Trophoblast cell (in vitro differentiated cells and primary cell): ENCODE results near the gene TMF1.

Source experiments
- DNase-seq, 2 donors: peaks; one replicate each; pipeline ENCODE4 v3.0.0-alpha.2; 2016
- H2AFZ ChIP-seq: 2 replicates; pipeline ENCODE4 v1.6.1; 2013; ENCODE audit warnings: low read length, moderate library complexity, mild to moderate bottlenecking; ENCODE audit not compliant: insufficient read depth, poor library complexity
- H2AK5ac ChIP-seq: 2 replicates; pipeline ENCODE4 v1.6.1; 2013; ENCODE audit warnings: mild to moderate bottlenecking, low read length
- H2BK120ac ChIP-seq: 2 replicates; pipeline ENCODE4 v1.6.1; 2013; ENCODE audit warnings: low read length, mild to moderate bottlenecking, moderate library complexity; ENCODE audit not compliant: insufficient read depth, poor library complexity
- H2BK12ac ChIP-seq: 2 replicates; pipeline ENCODE4 v1.6.1; 2013; ENCODE audit warnings: mild to moderate bottlenecking, low read length, moderate library complexity
- H2BK5ac ChIP-seq: 2 replicates; pipeline ENCODE4 v1.6.1; 2013; ENCODE audit warnings: low read length, low read depth, moderate library complexity, mild to moderate bottlenecking; ENCODE audit not compliant: poor library complexity
- H3K14ac ChIP-seq: 2 replicates; pipeline ENCODE4 v1.6.1; 2013; ENCODE audit warnings: mild to moderate bottlenecking, low read length
- H3K18ac ChIP-seq: 2 replicates; pipeline ENCODE4 v1.6.1; 2013; ENCODE audit warnings: mild to moderate bottlenecking, low read length
- H3K23ac ChIP-seq: 2 replicates; pipeline ENCODE4 v1.6.1; 2013; ENCODE audit warnings: low read length
- H3K27ac ChIP-seq: 2 replicates; pipeline ENCODE4 v1.5.1; 2013; ENCODE audit warnings: low read depth, mild to moderate bottlenecking, inconsistent platforms, low read length, moderate library complexity
- H3K27me3 ChIP-seq: 2 replicates; pipeline ENCODE4 v1.6.1; 2013; ENCODE audit warnings: inconsistent platforms, mild to moderate bottlenecking, low read length, moderate library complexity; ENCODE audit not compliant: insufficient read depth
- H3K36me3 ChIP-seq, 2 experiments: 1 replicate in 1 of 2; 2 replicates in 1 of 2; pipeline ENCODE4 v1.6.1; 2013; ENCODE audit warnings: low read length in 2 of 2, mild to moderate bottlenecking in 2 of 2, moderate library complexity in 1 of 2; ENCODE audit not compliant: insufficient read depth in 2 of 2, control insufficient read depth in 1 of 2
- H3K4ac ChIP-seq: 2 replicates; pipeline ENCODE4 v1.6.1; 2013; ENCODE audit warnings: low read depth, mild to moderate bottlenecking, low read length, moderate library complexity
- H3K4me1 ChIP-seq, 2 experiments: 1 replicate in 1 of 2; 2 replicates in 1 of 2; pipeline ENCODE4 v1.6.1; 2013; ENCODE audit warnings: low read length in 2 of 2, mild to moderate bottlenecking in 2 of 2, moderate library complexity in 1 of 2; ENCODE audit not compliant: insufficient read depth in 2 of 2, control insufficient read depth in 1 of 2
- H3K4me2 ChIP-seq: 2 replicates; pipeline ENCODE4 v1.6.1; 2013; ENCODE audit warnings: inconsistent platforms, mild to moderate bottlenecking, low read length, moderate library complexity
- H3K4me3 ChIP-seq: 2 replicates; pipeline ENCODE4 v1.5.1; 2013; ENCODE audit warnings: mild to moderate bottlenecking, low read depth, low read length, inconsistent platforms
- H3K79me1 ChIP-seq: one replicate; pipeline ENCODE4 v1.6.1; 2013; ENCODE audit warnings: low read length
- H3K79me2 ChIP-seq: 2 replicates; pipeline ENCODE4 v1.6.1; 2013; ENCODE audit warnings: low read length, mild to moderate bottlenecking; ENCODE audit not compliant: control insufficient read depth, insufficient read depth, poor library complexity
- H3K9ac ChIP-seq: 2 replicates; pipeline ENCODE4 v1.6.1; 2013; ENCODE audit warnings: mild to moderate bottlenecking, low read length
- H3K9me3 ChIP-seq: 2 replicates; pipeline ENCODE4 v1.6.1; 2013; ENCODE audit warnings: low read depth, mild to moderate bottlenecking, control low read depth, inconsistent platforms, low read length; ENCODE audit not compliant: insufficient read depth
- H4K12ac ChIP-seq: 2 replicates; pipeline ENCODE4 v1.6.1; 2013; ENCODE audit warnings: low read depth, mild to moderate bottlenecking, low read length, moderate library complexity
- H4K8ac ChIP-seq: 2 replicates; pipeline ENCODE4 v1.6.1; 2013; ENCODE audit warnings: low read depth, mild to moderate bottlenecking, low read length, moderate library complexity
- H4K91ac ChIP-seq: one replicate; pipeline ENCODE4 v1.6.1; 2013; ENCODE audit warnings: low read depth, mild to moderate bottlenecking, low read length, moderate library complexity
- WGBS: extraction: QIAGEN DNeasy Blood & Tissue Kit; methylation state at CpG from one replicate; pipeline ENCODE4 v1.1.7; 2013; ENCODE audit warnings: missing lambda C conversion rate; ENCODE audit not compliant: insufficient read length, insufficient coverage; ENCODE audit errors: extremely low coverage; 5-methylcytosine and 5-hydroxymethylcytosine counted together

The TMF1 gene

DNA sequence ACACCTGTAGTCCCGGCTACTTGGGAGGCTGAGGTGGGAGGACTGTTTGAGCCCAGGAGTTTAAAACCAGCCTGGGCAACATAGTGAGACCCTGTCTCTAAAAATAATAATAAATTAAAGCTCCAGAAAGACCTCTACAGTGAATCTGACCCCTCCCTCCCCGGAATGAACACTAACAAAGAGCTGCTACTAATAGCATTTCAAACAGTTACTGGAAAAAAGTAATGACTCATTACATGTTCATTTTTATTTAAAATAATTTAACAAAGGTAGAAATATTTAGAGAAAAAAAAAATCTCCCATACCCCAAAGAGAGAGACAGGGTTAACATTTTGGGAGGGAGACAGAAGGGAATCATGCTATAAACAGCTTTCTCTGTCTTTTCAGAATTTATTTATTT is 30.2 kb upstream of the TMF1 start:
- Histone ChIP-seq H3K23ac (no peak overlapping the region), H3K4me1 (peaks cover 11 to 24% of the 10 kb centered on the region in 2 experiments), H3K79me1 (peaks cover 20% of the 10 kb centered on the region), H3K9ac (no peak overlapping the region), H3K9me3 (no peaks in the 10 kb centered on the region), H2BK12ac (peak overlapping the region; percentile 85), H3K27ac (no peak overlapping the region), H3K79me2 (peaks cover 11% of the 10 kb centered on the region), H2AFZ (no peak overlapping the region), H3K14ac (no peak overlapping the region), H4K91ac (no peak overlapping the region), H4K8ac (no peak overlapping the region), H3K27me3 (no peaks in the 10 kb centered on the region), H3K4ac (no peak overlapping the region), H3K4me3 (no peak overlapping the region), H4K12ac (no peak overlapping the region), H3K4me2 (no peak overlapping the region), H3K36me3 (peaks cover 0 to 3% of the 10 kb centered on the region in 2 experiments), H2BK5ac (no peak overlapping the region), H3K18ac (no peak overlapping the region), H2BK120ac (no peak overlapping the region), H2AK5ac (no peak overlapping the region)
- no peak for DNase-seq
- WGBS = no CpG with 5 or more reads among the region's 2 CpGs

DNA sequence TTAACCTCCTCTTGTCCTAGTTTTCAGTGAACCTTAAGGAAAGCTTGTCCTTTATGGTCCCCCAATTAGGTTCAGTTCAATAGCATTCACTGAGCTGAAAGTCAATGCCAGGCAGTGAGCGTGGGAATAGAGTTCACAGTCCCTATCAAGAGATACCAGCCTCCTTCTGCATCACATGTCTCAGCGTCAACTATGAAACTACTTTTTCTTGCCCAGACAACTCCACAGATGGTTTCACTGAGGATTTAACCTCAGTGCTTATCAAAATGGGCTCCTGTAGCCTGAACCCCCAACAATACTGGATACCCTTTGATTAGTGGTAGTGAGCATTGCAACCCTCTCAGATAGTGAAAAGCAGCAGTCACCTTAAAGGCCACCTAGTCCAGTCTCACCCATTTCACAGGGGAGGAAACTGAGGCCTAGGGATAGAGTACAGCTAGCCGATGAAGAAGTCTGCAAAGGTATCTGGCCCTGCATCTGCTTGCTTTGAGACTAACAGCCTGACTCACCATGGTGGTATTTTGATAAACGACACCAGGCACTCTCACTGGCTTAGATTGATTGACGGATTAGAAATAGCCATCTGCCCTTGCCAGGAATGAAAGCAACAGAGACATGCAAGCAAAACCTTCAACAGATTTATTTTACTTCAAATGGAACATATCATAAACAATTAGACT is 29.6 kb upstream of the TMF1 start:
- H2AFZ ChIP-seq = no peak overlapping the region
- H2BK12ac ChIP-seq = peak overlapping the region; percentile 27
- peak overlapping the region; percentile 47 for H4K8ac ChIP-seq
- H3K14ac ChIP-seq = no peak overlapping the region
- no peak overlapping the region for H3K4me3 ChIP-seq
- no peak overlapping the region for H3K9ac ChIP-seq
- H3K79me2 ChIP-seq = peaks cover 11% of the 10 kb centered on the region
- H3K9me3 ChIP-seq = no peaks in the 10 kb centered on the region
- no peak overlapping the region for H3K27ac ChIP-seq
- H3K36me3 ChIP-seq = peaks cover 0 to 4% of the 10 kb centered on the region in 2 experiments
- no peak overlapping the region for H2BK5ac ChIP-seq
- H3K79me1 ChIP-seq = peaks cover 17% of the 10 kb centered on the region
- peak overlapping the region; percentile 9 for H2AK5ac ChIP-seq
- no peak overlapping the region for H3K4me2 ChIP-seq
- H3K18ac ChIP-seq = no peak overlapping the region
- H2BK120ac ChIP-seq = peak overlapping the region; percentile 5
- H3K23ac ChIP-seq = no peak overlapping the region
- H4K91ac ChIP-seq = no peak overlapping the region
- no CpG with 5 or more reads among the region's 5 CpGs for WGBS
- peaks cover 8 to 20% of the 10 kb centered on the region in 2 experiments for H3K4me1 ChIP-seq
- H4K12ac ChIP-seq = no peak overlapping the region
- peak; percentile 48 to 79 for DNase-seq
- no peaks in the 10 kb centered on the region for H3K27me3 ChIP-seq
- no peak overlapping the region for H3K4ac ChIP-seq

DNA sequence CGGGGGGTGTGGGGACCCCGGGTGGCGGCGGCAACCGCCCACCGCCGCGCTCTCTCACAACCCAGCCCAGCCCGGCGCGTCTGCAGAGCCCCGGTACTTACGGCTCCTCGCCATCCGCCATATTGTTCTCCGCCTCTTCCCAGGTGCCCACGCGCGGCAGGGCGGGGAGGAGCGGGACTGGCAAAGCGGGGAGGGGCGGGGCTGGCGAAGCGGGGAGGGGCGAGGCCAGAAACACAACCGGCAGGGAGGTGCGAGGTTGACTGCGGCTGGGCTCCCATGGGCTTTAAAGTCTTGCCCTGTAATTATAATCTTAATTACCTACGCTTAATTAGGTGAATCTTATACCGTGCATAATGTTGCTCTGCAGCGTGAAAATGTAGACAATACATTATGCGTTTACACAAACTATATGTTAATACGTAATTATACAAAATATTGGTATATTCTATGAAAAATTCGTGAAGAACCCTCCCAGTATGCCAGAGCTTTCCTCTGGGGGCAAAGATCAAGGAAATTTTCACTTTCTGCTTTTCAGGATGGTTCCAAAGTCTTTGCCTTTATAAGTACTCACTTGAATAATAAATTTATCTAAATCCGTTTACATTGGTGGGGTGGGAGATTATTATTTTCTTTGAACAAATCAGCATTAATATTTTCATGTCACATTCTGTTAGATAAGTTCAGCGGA is 28.2 kb upstream of the TMF1 start, which contains the start of gene UBA3:
UBA3 (minus strand) TSS at position 133 of the 688 bp plus-strand sequence; CDS start at position 121, 12 bp downstream.
- H3K36me3 ChIP-seq = peaks cover 0 to 7% of the 10 kb centered on the region in 2 experiments
- H2AFZ ChIP-seq = peak within 1 kb of the TSS; percentile 45
- peak; percentile 83 to 84 for DNase-seq
- H3K4me1 ChIP-seq = peaks cover 6 to 13% of the 10 kb centered on the region in 2 experiments
- H3K4ac ChIP-seq = peak within 1 kb of the TSS; percentile 38
- no peaks in the 10 kb centered on the region for H3K27me3 ChIP-seq
- peak within 1 kb of the TSS; percentile 60 for H2BK5ac ChIP-seq
- no peak within 1 kb of the TSS for H2AK5ac ChIP-seq
- H3K9ac ChIP-seq = peak within 1 kb of the TSS; percentile 94
- peak within 1 kb of the TSS; percentile 78 for H4K91ac ChIP-seq
- peaks cover 8% of the 10 kb centered on the region for H3K79me2 ChIP-seq
- peak within 1 kb of the TSS; percentile 99 for H3K4me2 ChIP-seq
- no peaks in the 10 kb centered on the region for H3K9me3 ChIP-seq
- peak within 1 kb of the TSS; percentile 18 for H2BK12ac ChIP-seq
- peaks cover 11% of the 10 kb centered on the region for H3K79me1 ChIP-seq
- H3K4me3 ChIP-seq = peak within 1 kb of the TSS; percentile 90
- H3K14ac ChIP-seq = peak within 1 kb of the TSS; percentile 89
- peak within 1 kb of the TSS; percentile 73 for H3K18ac ChIP-seq
- WGBS = no CpG with 5 or more reads among the region's 37 CpGs
- peak within 1 kb of the TSS; percentile 70 for H3K27ac ChIP-seq
- peak within 1 kb of the TSS; percentile 86 for H4K8ac ChIP-seq
- no peak within 1 kb of the TSS for H3K23ac ChIP-seq
- peak within 1 kb of the TSS; percentile 77 for H4K12ac ChIP-seq
- H2BK120ac ChIP-seq = peak within 1 kb of the TSS; percentile 52

DNA sequence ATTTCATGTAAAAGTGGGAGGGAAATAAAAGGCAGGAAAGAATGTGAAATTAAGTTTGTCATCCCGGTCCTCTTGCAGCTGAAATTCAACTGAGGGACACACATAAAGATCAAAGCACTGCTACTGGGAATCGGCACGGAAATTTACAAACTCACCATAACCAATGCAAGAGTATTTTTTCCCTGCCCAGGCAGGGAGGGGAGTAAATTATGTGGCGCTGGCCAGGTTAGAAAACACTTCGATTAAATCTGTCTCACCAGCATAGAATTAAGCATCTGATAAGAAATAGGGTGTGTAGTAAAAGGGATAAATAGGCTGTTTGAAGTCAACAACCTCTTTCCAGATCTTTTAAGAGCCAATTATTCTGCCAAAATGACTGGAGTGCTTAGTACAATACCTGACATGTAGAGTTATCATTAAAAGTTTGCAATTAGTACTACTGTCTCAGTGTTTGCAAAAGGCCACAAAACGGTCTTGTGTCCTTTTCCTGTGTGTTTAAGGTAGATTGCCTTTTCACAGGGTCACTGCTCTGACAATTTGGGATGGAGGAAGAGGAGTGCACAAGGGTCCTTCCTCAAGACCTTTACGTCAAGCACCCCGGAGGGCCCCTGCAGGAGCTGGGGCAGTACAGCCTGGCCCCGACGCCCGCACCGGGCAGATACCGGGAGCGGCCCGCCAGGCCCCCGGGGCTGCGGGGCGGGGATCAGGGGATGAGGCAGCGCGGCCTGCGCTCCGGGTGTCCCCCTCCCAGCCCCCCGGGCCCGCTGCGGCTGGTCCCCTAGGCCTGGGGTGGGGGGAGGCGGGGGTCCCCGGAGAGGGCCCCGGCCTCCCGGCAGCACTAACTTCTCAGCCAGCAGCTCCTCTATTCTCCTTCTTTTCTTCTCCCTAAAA is 27.4 kb upstream of the TMF1 start:
- Histone ChIP-seq H3K4me2 (peak overlapping the region; percentile 99), H3K36me3 (peaks cover 0 to 7% of the 10 kb centered on the region in 2 experiments), H4K8ac (peak overlapping the region; percentile 86), H3K9me3 (no peaks in the 10 kb centered on the region), H2AK5ac (no peak overlapping the region), H4K91ac (peak overlapping the region; percentile 78), H3K9ac (peak overlapping the region; percentile 94), H3K27me3 (no peaks in the 10 kb centered on the region), H3K18ac (peak overlapping the region; percentile 73), H2AFZ (peak overlapping the region; percentile 45), H3K79me1 (peaks cover 7% of the 10 kb centered on the region), H3K79me2 (peaks cover 5% of the 10 kb centered on the region), H3K4me1 (peaks cover 6 to 12% of the 10 kb centered on the region in 2 experiments), H4K12ac (peak overlapping the region; percentile 77), H2BK120ac (peak overlapping the region; percentile 52), H3K14ac (peak overlapping the region; percentile 89), H3K23ac (no peak overlapping the region), H3K4ac (peak overlapping the region; percentile 38), H2BK12ac (peak overlapping the region; percentile 18), H2BK5ac (peak overlapping the region; percentile 60), H3K27ac (peak overlapping the region; percentile 70), H3K4me3 (peak overlapping the region; percentile 90)
- WGBS = no CpG with 5 or more reads among the region's 29 CpGs
- DNase-seq = peak in 1 of 2 donors; percentile 34
